HG03520 (cell line): ENCODE results near the gene PARK7.

Experiments used
- ATAC-seq: cut with Tn5 transposase; IDR thresholded peaks from one replicate; pipeline ENCODE4 v1.9.1; 2021; ENCODE audit warnings: mild to moderate bottlenecking, moderate library complexity; ENCODE audit not compliant: unreplicated experiment

The PARK7 gene

DNA sequence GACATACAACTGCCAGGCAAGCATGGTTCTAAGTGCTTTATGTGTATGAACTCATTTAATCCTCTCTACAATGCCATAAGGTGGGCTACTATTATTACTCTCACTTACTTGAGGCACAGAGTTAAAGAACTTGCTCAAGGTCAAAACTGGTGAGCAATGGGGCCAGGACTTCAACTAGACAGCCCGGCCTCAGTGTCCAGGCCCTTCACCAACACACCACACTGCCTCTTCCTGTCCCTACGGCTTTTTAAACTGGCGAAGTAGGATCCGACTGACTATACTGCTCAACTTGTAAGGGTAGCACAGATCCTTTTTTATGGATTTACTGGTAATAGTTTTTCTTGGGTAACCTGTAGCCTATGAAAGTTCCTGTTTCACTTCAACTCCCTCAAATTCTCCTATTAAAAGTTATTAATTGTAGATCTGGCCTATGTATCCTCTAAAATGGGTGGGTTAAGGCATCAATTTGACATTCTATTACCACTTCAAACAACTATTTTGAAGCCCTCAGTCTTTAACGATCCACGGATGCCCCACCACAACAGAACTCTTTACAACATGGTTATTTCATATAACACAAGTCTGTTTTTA is 60.3 kb downstream of the PARK7 start:
- ATAC-seq: no peak

GRCh38 chr1:8022395-8023286 is 61.1 kb downstream of the PARK7 start:
- ATAC-seq: no peak

GRCh38 chr1:8023287-8023994 is 61.9 kb downstream of the PARK7 start:
- no peak for ATAC-seq

DNA sequence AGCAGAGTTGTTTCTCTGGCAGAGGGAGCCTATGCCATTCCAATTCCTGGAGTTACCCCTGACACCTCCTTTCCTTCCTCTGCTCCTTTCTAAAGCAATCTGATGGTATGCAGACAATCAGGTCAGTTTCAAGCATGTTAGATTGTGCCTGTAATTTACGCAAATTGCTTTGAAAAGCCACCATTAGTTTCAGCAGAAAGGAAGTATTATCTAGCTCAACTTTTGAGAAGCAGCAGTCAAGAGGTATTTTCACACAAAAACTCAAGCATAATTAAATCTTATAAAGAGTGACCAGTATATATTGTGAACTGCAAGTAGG is 62.4 kb downstream of the PARK7 start:
- no peak for ATAC-seq

DNA sequence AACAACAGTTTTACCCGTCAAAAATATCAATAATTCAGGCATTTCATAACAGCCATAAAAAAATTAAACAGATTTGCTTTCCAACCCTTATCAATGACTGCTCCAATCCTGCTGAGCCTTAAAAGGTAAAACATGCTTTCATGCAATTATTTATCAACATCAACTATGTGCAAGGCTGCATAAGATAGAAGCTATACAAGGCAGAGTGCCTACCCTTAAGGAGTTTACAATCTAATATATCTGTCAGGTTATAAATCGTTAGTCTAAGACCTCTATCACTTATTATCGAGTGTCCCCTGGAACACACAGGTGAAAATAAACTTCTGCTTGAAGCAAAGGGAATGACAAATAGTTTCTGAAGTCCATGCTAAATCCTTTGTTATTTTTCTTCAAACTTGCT is 62.8 kb downstream of the PARK7 start:
- no peak for ATAC-seq

DNA sequence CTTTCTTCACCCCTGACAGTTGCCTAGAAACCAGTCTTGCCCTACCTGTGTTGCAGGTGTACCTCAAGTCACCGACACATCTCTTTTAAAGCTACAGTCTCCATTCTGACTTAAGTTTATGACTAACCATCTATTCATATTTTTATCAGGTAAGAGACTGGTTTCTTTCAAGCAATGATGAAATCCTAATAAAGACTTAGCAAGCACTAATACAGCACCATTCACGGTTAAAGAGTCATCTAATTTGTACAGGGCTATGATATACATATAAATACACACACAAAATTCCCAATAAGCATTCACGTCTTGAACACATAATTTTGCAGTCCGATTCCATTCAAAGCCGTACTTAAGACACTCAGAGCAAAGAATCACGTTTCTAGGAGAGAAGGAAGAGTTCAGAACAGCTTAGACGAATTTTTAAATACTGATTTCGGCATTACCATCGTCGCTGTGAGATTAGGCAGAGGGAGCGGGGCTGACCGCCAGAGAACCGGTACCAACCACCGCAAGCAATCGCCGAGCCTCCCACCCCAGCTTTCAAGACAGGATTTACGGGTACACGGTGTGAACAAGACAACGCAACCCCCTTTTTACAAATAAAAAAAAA is 63.7 kb downstream of the PARK7 start:
- ATAC-seq: no peak

DNA sequence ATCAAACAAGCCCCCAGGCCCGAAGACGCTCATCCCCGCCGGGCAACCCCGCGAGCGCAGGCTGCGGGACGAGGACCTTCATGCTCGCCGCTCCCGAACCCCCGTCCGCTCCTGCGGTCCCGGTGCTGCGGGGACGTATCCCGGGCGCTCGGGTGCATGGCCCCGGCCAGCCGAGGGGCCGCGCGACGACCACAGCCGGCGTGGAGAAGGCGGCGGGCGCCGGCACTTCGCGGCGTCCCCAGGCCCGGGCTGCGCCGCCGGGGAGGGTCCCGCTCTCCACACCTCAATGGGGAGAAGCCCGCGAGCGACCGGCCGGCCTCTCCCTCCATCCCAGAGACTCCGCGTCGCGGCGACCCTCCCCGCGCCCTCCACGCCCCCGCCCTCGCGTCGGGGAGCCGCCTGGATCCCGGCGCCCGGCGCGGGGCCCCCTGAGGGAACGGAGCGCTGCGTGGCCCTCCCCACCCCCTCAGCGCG is 64.2 kb downstream of the PARK7 start:
- no peak for ATAC-seq

DNA sequence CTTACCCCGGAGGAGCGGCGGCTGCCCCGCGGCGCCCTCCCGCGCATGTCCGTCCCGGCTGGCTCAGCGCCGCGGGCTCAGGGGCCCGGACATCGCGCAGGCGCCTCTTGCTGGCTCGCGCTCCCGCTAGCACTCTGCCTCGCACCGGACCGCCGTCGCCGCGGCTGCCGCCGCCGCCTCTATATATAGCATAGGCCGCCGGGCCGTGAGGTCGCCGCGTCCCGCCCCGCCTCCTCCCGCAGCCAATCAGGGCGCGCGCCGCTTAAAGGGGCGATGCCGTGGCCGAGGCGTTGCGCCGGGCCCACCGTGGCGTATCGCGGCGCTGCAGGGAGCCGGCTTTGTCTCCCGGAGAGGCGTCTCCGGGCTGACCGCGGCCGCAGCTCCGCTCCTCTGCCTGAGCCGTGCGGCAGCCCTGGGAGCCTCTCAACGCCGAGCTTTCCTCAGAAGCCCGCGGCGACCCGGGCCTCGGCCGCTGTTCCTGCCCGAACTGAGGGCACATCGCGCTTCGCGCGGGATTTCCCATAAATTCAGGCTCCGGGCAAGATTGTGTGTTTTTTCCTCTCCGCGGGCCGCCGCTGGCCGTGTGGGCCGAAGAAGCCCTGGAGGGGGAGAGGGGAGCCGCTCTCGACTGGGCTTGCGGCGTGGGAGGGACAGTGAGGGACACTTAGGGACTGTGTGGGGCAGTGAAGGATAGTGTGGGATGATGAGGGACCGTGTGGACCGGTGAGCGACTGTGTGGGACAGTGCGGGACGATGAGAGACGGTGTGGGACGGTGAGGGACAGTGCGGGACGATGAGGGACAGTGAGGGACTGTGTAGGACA is 64.9 kb downstream of the PARK7 start, which contains the start of gene ERRFI1:
TSS of gene ERRFI1 (minus strand) at position 157 of the 823 bp plus-strand sequence. CDS start 10,690 bp downstream, outside the sequence.
- peak; percentile 93 for ATAC-seq

DNA sequence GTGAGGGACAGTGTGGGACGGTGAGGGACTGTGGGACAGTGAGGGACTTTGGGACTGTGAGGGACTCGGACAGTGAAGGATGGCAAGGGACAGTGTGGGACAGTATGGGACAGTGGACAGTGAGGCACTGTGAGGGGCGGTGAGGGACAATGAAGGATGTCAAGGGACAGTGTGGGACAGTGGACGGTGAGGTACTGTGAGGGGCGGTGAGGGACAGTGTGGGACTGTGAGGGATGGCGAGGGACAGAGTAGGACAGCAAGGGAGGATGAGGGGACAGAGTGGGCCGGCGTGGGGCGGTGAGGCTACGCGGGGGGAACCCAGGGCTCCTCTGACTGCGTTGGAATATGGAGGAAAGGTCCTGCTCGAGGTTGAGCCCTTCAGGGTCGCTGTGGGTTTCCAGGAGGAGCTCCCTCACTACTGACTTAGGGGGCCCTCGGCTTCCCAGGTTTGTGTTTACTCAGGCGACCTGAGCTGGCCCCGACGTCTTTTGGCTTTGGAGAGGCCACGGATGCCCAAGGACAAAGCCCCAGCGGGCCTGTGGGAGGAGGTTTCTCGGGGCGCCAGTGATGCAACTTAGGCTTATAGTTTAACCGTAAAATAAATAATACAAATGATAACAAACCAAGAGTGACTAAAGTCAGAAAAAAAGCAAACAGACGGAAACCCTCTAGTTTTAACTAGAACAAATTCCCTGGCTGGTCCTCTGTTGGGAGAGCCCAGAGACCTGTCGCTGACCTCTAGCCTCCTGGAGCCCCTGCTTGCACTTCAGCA is 65.7 kb downstream of the PARK7 start:
- no peak for ATAC-seq

GRCh38 chr1:8027748-8028570 is 66.4 kb downstream of the PARK7 start:
- ATAC-seq: no peak

- no peak for ATAC-seq
Observed at GRCh38 chr1:8028571-8028910, 67.0 kb downstream of the PARK7 start.

GRCh38 chr1:8031176-8031785 is 69.8 kb downstream of the PARK7 start:
- no peak for ATAC-seq

GRCh38 chr1:8032366-8032910 is 70.9 kb downstream of the PARK7 start:
- ATAC-seq: no peak

DNA sequence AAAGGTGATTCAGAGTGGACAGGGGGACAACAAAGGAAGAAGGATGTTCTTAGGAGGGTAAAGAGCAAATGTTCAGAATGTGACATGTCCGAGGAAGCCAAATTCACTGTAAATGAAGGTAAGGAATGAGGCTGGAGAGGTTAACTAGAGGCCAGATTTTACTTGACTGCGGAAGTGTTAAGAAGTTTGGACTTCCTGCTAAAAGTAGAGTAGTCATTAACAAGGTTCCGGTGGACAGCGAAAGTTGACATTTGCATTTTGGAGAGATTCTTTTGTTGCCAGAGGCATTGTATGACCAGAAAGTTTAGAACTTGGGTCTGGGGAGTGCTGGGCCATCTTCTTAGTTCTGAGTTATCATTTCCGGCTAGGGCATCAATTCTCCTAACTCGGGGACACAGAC is 71.8 kb downstream of the PARK7 start:
- no peak for ATAC-seq
